ENCODE measurements around the gene EID2B. TPM values are rescaled to one million over a fixed set of nuclear protein-coding genes. Genes with fewer than 3 reads are reported as not detected.
A peak's percentile ranks its signal among the peaks of the same experiment; 100 is the strongest.

The EID2B gene
- total and polyA plus RNA-seq, 2 of the 13 experiments (the other 11 are each of a cell fraction or from before 2014, with no cell fraction given) = 2.5 to 3.7 TPM

DNA sequence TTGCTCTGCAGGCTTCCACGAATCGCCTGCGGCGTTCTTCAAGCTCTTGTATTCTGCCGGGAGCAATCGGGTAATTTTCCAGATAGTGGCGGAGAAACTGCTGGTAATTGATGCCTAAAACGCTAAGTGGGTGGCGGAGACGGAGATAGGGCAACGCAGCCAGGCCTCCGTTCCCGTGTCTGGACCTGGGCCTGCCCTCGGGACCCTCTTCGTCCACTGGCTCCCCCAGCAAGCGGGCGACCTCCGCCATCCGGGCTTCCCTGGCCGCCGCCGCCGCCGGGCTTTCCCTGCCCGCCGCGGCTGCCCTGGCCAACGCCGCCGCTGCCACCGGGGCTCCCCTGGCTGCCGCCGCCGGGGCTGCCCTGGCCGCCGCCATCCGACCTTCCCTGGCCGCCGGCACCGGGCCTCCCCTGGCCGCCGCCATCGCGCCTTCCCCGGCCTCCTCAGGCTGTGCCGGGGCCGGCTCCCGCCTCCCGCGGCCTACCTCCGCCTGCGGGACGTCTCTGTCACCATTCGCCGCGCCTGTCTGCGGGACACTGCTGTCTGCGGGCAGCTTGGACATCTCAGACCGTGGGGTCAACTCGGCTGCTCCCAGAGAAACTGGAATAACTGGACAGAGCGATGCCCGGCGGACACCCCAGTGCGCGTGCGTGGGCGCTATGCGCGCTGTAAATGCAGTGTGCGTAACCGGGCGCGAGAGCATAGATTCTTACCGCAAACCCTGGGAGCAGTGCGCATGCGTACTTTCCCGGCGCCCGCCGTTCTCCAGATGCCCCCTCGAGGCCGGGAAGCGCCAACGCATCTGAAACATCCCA is 7.1 kb upstream of the EID2B start, which contains the start of gene EID2 (continued):
- TF ChIP-seq NR0B2 (CRISPR knock-in tag; IDR thresholded peaks at IDR 0.05) (peak; percentile 65; the same call in 1 of the 2 replicates), SMARCC2 (IDR thresholded peaks at IDR 0.05) (no peak), ZNF766 (CRISPR knock-in tag; IDR thresholded peaks at IDR 0.05; ENCODE audit: borderline replicate concordance) (peak; percentile 75; the same call in 1 of the 2 replicates), HMG20A (CRISPR knock-in tag; IDR thresholded peaks at IDR 0.05; ENCODE audit: borderline replicate concordance) (no peak), BORCS8-MEF2B (CRISPR knock-in tag; IDR thresholded peaks at IDR 0.05) (peak; percentile 62), ATRX (CRISPR knock-in tag; IDR thresholded peaks at IDR 0.05; ENCODE audit: borderline replicate concordance) (no peak), ZNF547 (CRISPR knock-in tag; IDR thresholded peaks at IDR 0.05) (peak; percentile 24; the same call in 1 of the 2 replicates), ZSCAN20 (CRISPR knock-in tag; IDR thresholded peaks at IDR 0.05; ENCODE audit: borderline replicate concordance) (peak; percentile 88; the same call in 1 of the 2 replicates), HNRNPLL (IDR thresholded peaks at IDR 0.05; ENCODE audit: low read depth, low read length, poor library complexity, severe bottlenecking) (peak; percentile 99), HOXA5 (CRISPR knock-in tag; IDR thresholded peaks at IDR 0.05) (peak; percentile 74), MED13 (CRISPR knock-in tag; IDR thresholded peaks at IDR 0.05) (0 out of 2 replicates have a peak, but pooled peaks have one; percentile 27), ZSCAN22 (CRISPR knock-in tag; IDR thresholded peaks at IDR 0.05) (peak; percentile 97), SRSF4 (IDR thresholded peaks at IDR 0.05; ENCODE audit: low read depth, low read length, poor library complexity, severe bottlenecking) (no peak), SPEN (CRISPR knock-in tag; IDR thresholded peaks at IDR 0.05; ENCODE audit: low read depth) (peak; percentile 77; the same call in 1 of the 2 replicates), TAF1 (CRISPR knock-in tag; IDR thresholded peaks at IDR 0.05) (peak; percentile 81), ZNF138 (CRISPR knock-in tag; IDR thresholded peaks at IDR 0.05; ENCODE audit: low read depth) (0 out of 2 replicates have a peak, but pooled peaks have one; percentile 36), TGIF2 (CRISPR knock-in tag; IDR thresholded peaks at IDR 0.05) (peak; percentile 48; the same call in 1 of the 2 replicates), FOXJ3 (CRISPR knock-in tag; IDR thresholded peaks at IDR 0.05; ENCODE audit: borderline replicate concordance) (peak; percentile 55; the same call in 1 of the 2 replicates), YY1 (IDR thresholded peaks at IDR 0.05; ENCODE audit: insufficient read depth, insufficient replicate concordance, low read depth, low read length) (peak; percentile 82), ZNF441 (CRISPR knock-in tag; IDR thresholded peaks at IDR 0.05; ENCODE audit: borderline replicate concordance) (0 out of 2 replicates have a peak, but pooled peaks have one; percentile 50), ZNF891 (CRISPR knock-in tag; IDR thresholded peaks at IDR 0.05) (0 out of 2 replicates have a peak, but pooled peaks have one; percentile 41)
- TF ChIP-seq, protein P1, sequence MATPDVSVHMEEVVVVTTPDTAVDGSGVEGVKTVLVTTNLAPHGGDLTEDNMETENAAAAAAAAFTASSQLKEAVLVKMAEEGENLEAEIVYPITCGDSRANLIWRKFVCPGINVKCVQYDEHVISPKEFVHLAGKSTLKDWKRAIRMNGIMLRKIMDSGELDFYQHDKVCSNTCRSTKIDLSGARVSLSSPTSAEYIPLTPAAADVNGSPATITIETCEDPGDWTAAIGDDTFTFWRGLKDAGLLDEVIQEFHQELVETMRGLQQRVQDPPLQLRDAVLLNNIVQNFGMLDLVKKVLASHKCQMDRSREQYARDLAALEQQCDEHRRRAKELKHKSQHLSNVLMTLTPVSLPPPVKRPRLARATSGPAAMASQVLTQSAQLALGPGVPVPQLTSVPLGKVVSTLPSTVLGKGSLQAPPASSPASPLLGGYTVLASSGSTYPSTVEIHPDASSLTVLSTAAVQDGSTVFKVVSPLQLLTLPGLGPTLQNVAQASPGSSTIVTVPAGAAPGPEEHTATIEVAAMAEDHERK (CRISPR knock-in tag; IDR thresholded peaks at IDR 0.05; ENCODE audit: low read depth) = 0 out of 2 replicates have a peak, but pooled peaks have one; percentile 12
- TF ChIP-seq, protein P2, sequence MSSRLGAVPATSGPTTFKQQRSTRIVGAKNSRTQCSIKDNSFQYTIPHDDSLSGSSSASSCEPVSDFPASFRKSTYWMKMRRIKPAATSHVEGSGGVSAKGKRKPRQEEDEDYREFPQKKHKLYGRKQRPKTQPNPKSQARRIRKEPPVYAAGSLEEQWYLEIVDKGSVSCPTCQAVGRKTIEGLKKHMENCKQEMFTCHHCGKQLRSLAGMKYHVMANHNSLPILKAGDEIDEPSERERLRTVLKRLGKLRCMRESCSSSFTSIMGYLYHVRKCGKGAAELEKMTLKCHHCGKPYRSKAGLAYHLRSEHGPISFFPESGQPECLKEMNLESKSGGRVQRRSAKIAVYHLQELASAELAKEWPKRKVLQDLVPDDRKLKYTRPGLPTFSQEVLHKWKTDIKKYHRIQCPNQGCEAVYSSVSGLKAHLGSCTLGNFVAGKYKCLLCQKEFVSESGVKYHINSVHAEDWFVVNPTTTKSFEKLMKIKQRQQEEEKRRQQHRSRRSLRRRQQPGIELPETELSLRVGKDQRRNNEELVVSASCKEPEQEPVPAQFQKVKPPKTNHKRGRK (CRISPR knock-in tag; IDR thresholded peaks at IDR 0.05) = no peak
- TF ChIP-seq, protein P3, sequence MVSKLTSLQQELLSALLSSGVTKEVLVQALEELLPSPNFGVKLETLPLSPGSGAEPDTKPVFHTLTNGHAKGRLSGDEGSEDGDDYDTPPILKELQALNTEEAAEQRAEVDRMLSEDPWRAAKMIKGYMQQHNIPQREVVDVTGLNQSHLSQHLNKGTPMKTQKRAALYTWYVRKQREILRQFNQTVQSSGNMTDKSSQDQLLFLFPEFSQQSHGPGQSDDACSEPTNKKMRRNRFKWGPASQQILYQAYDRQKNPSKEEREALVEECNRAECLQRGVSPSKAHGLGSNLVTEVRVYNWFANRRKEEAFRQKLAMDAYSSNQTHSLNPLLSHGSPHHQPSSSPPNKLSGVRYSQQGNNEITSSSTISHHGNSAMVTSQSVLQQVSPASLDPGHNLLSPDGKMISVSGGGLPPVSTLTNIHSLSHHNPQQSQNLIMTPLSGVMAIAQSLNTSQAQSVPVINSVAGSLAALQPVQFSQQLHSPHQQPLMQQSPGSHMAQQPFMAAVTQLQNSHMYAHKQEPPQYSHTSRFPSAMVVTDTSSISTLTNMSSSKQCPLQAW (CRISPR knock-in tag; IDR thresholded peaks at IDR 0.05) = peak; percentile 71; the same call in 1 of the 2 replicates

Data from HepG2 (cell line).